ENCODE data around the gene GBP1. TPM values are rescaled to one million over a fixed set of nuclear protein-coding genes. Genes with fewer than 3 reads are reported as not detected.

GBP1 gene
- total RNA-seq = 14.0 and 15.4 TPM in 2 replicates

GRCh38 chr1:89065079-89065868 is at the start of gene GBP1:
TSS of gene GBP1 (minus strand) at chr1:89065208. CDS start at chr1:89063234, 1,974 bp downstream.

GRCh38 chr1:89022167-89022959 is 42.6 kb downstream of the GBP1 start, which contains the start of gene GBP3:
TSS of gene GBP3 (minus strand) at chr1:89022866. CDS start at chr1:89020721, 2,145 bp downstream.

Other genes with a start within 250 kb of the GBP1 start
- 25.6 and 29.4 TPM in 2 replicates for gene GTF2B, start 173.6 kb downstream of the GBP1 start, total RNA-seq
- gene KYAT3, start 72.6 kb downstream of the GBP1 start, total RNA-seq = 16.3 and 25.3 TPM in 2 replicates
- gene RBMXL1, start 72.6 kb downstream of the GBP1 start, total RNA-seq = 8.2 and 12.9 TPM in 2 replicates
- gene GBP3, start 42.3 kb downstream of the GBP1 start, total RNA-seq = 7.1 and 9.2 TPM in 2 replicates
- 28.8 and 30.5 TPM in 2 replicates for gene GBP2, start 60.9 kb upstream of the GBP1 start, total RNA-seq
- not detected in 2 replicates for gene GBP7, start 110.8 kb upstream of the GBP1 start, total RNA-seq
- 0.94 and 6.9 TPM in 2 replicates for gene GBP4, start 133.7 kb upstream of the GBP1 start, total RNA-seq
- 0.05 TPM in 1 of 2 replicates, not detected in the other for gene GBP5, start 207.7 kb upstream of the GBP1 start, total RNA-seq

All from cardiac ventricle fibroblast (primary cell).